Activated T-helper 9 cell treated with anti-CD3 and anti-CD28 coated beads, Interleukin-2, amount 50 U/mL, for 16 hours (primary cell): ENCODE results near the gene PGBD5.

ENCODE experiments used
- DNase-seq: peaks from one replicate; pipeline ENCODE4 v3.0.0-alpha.2; 2020; ENCODE audit warnings: low read depth

The PGBD5 gene

DNA sequence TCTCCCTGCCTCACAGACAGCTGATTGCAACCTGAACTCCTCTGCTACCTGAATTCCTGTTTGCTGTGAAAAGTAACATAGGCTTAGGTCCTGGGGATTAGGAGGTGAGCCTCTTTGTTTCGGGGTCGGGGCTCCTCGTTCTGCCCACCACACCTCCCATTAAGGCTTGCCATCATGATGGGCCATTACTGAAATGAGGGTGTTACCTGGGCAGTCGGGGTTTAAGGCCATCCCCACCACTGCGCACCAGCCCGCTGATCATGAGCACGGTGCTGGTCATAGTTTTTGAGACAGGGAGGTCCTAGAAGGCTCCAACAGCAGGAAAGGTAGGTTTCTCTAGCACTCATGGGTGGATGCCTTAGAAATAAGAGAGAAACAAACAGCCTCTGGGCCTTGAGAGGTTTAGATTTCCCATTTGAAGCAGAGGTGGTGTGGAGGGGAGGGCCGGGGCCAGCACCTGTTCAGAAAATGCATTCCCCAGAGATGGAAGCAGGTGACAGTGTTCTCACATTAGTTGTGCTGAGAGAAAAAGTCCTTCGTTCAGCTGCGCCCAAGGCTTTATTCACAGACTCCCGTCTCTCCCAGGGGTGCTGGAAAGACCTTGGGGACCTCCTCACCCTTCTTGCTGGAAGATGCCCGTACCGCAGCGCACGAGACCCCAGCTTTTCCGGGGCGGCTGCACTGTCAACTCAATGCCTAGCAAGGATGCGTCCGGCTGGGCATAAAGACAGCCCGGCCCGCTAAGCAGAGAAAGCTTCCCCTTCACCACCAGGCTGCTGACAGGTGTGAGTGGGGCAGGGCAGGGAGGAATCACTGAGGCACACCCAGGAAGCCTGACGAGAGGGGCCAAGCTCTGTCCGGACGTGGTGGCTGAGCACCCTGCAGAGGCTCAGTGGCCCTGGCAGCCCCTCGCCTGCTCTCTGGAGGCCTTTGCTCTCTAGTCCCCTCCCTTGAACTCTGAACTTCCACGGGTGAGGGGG lies 125.5 kb downstream of the PGBD5 start:
- DNase-seq: no peak

DNA sequence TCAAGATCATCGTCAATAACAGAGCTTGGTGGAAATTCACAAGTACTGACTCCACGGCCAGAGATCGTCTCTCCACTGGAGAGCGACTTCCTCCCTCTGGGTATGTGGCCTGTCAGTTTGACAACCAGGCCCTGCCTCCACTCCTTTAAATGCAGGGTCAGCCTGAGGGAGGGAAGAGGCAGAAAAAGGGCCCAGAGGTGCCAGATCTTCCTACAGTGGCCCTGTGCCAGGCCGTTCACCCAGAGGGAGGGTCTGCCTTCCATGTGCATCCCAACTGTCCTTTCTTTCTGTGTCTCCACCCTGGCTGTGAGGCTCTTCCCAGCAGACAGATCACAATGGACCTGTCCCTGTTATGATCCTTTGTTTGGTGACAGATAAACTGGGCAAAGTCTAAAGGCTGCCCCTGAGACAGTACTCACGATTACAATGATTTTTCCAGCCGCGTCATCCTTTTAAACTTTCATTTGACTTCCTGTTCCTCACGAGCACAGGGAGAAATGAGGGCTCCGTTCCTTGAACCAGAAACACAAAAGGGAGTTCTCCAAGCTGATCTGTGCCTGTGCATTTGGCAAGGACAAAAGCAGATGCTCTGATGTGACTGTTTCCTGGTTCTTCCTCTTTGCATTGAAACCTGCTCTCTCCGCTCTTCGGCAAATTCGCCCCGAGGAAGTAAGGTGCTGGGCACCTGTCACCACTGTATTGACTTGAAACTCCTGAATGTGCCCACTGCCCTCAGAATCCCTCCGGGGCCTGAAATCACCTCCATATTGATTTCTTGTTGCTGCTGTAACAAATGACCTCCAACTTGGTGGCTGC lies 126.7 kb downstream of the PGBD5 start:
- DNase-seq: no peak

GRCh38 chr1:230295367-230295766 lies 130.8 kb downstream of the PGBD5 start:
- DNase-seq: no peak

DNA sequence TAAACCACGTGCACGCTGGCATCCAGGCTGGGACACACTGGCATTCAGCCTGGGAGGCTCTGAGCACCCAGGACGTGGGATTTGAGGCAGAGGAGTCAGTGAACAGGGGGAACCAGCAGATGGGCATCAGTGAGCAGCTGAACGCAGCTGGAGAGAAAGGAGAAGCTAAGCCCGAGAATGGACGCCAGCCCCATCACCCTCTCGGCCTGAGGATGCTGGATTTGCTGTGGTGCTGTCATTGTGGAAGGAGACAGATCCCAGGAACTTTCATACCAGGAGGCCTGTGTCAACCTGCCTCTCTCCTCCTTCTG lies 132.8 kb downstream of the PGBD5 start:
- DNase-seq: no peak

GRCh38 chr1:230292689-230293389 lies 133.3 kb downstream of the PGBD5 start:
- DNase-seq: no peak

- no peak for DNase-seq
Measured at GRCh38 chr1:230291731-230292620, 134.2 kb downstream of the PGBD5 start.

DNA sequence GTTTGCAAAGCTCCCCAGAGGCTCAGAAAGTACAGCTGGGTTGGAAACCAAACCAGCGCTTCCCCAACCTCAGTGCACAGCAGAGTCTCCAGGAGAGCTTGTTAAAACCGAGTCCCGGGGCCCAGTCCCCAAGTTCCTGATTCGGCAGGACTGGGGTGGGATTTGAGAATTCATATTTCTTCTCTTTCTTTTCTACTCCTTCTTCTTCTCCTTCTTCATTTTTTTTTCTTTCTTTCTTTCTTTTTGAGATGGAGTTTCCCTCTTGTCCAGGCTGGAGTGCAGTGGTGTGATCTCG lies 136.8 kb downstream of the PGBD5 start:
- no peak for DNase-seq

DNA sequence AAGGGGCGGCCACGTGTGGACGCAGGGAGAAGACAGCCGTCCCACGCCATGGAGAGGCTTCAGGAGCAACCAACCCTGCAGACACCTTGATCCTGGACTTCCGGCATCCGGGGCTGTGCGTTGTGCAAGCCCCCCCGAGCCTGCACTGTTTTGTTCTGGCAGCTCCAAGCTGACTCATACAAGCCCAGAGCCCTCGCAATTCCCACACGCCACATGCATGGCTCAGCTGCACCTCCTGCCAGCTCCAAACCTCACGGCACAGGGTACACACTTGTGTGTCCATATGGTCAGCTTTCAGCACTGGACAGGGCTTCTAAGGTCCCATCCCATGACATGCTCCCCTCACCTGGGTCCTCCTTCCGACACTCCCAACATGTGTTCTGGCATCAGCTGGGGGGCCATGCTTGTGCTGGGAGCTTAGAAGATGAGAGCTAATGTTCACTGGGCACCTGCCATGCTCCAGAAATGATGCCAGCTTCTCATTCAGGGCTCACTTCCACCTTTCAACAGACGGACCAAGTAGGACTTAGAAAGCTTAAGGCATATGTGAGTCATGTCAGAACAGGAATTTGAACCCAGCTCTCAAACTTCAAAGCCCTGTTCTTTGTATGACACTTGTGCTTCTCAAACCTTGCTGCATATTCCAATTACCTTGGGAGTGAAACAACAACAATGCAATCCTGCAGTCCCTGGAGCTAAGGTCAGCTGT lies 137.3 kb downstream of the PGBD5 start:
- DNase-seq: no peak

- DNase-seq: no peak
Measured at GRCh38 chr1:230287674-230288315, 138.3 kb downstream of the PGBD5 start.

GRCh38 chr1:230286890-230287269 lies 139.3 kb downstream of the PGBD5 start:
- no peak for DNase-seq

DNA sequence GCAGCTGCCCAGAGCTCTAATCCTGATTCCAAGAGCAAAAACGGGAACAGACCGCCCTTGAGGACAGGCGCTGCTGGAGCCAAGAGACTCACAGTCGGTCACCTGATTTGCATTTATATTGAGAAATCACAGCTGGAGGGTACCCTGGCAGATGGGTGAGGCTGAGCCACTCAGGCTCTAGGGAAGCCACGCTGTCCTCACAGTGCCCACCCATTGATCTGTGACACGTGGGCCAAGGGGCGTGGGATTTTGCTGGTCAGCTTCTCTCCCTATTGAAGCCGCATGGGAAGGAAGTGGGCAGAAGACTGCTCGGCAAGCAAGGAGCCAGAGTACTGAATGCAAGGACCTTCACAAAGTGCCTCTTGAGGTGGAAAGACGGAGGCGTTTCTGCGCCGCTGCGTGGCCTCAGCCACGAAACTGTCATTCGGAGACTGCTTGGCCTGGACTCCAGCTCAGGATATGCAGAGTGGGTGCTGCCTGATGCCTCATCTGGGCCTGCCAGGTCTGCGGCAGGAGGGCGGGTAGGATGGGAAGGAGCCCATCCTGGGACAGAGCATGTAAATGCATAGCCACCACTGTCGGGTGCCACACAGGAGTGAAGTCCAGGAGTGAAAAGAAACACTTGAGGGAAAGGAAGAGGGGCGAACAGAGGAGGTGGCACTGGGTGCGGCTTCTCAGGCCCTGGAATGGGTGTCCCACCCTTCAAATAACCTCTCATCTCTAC lies 139.8 kb downstream of the PGBD5 start:
- DNase-seq: no peak

DNA sequence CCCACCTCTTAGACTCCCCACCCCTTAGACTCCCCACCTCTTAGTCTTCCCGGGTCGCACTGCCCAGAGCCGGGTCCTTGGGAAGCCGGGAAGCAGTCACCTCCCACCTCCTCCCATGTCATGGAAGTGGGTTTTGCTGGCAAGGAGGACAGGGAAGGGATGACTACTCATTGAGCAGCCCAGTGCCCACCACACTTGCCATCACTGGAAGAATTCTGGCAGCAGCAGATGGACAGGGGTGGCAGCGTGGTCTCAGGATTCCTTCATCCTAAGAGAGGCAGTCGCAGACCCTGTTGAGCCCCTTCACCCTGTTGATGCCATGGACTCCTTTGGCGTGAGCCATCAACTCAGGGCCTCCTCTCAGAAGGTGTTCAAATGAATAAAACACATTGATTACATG lies 140.8 kb downstream of the PGBD5 start:
- no peak for DNase-seq

GRCh38 chr1:230284891-230285290 lies 141.2 kb downstream of the PGBD5 start:
- no peak for DNase-seq

DNA sequence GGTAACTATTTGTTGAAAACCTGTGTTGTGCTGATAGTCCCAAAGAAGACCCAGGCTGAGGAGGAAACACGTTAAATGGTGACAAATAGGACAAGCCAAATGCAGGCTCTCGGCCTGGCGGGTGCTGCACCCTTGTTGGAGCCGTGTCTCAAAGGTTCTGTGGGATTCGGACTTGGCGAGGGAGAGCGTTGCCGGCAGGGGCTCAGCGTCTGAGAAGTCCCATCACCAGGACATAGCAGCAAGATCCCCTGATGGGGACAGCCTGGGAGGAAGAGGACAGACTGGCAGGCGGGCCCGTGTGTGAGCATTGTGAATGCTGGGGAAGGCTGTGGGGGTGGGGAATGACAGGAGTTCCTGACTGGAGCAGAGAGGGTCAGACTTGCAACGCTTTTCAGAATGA lies 142.5 kb downstream of the PGBD5 start:
- no peak for DNase-seq

GRCh38 chr1:230282157-230282556 lies 144.0 kb downstream of the PGBD5 start:
- DNase-seq: no peak

- no peak for DNase-seq
Measured at GRCh38 chr1:230281556-230281955, 144.6 kb downstream of the PGBD5 start.

DNA sequence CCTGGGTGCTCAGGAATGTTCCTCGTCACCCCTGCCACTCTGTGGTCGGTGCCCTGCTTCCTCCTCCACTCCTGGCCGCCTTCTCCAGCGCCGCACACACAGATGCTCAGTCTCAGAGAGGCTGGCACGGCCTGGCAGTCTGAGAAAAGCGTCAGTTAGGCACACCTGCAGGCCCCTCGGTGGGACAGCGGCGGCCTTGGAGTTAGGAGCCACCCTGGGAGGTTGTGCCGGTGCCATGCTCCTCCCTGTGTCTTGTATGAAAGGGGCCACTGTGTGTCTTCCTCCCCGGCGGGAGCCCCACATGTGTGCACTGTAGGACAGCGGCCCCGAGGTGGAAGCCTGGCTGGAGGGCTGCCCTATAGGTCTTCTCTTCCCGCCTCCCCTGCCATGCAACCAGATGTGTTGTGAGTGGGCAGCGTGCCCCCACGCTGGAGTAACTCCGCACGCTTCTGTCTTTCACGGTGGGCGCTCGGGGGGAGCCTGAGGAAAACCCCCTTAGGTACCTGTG lies 145.2 kb downstream of the PGBD5 start:
- DNase-seq: no peak

GRCh38 chr1:230280054-230280795 lies 145.9 kb downstream of the PGBD5 start:
- no peak for DNase-seq

- no peak for DNase-seq
Measured at GRCh38 chr1:230279583-230279945, 146.6 kb downstream of the PGBD5 start.
